Measurements from ENCODE around the gene CPPED1.
"Not testable (repeated sequence)": the region's sequence is repeated elsewhere in the genome, so short reads cannot be mapped to it uniquely, and the experiment has no call there.

The CPPED1 gene

GRCh38 chr16:12766208-12766607 is 37.5 kb downstream of the CPPED1 start:
- DNase-seq, result not testable (repeated sequence)

- no peak for DNase-seq
These were observed 38.7 kb downstream of the CPPED1 start for GRCh38 chr16:12764813-12765488.

GRCh38 chr16:12763517-12763916 is 40.2 kb downstream of the CPPED1 start:
- DNase-seq, result no peak

GRCh38 chr16:12760819-12761611 is 42.7 kb downstream of the CPPED1 start:
- no peak for DNase-seq

GRCh38 chr16:12758670-12759558 is 44.8 kb downstream of the CPPED1 start:
- no peak for DNase-seq

- no peak for DNase-seq
These were observed 45.5 kb downstream of the CPPED1 start for GRCh38 chr16:12758031-12758669.

- DNase-seq, result no peak
These were observed 46.1 kb downstream of the CPPED1 start for GRCh38 chr16:12757546-12757945.

GRCh38 chr16:12754824-12755543 is 48.7 kb downstream of the CPPED1 start:
- DNase-seq, result no peak

GRCh38 chr16:12753203-12754023 is 50.3 kb downstream of the CPPED1 start:
- DNase-seq, result no peak

GRCh38 chr16:12752159-12752558 is 51.5 kb downstream of the CPPED1 start:
- DNase-seq, result no peak

GRCh38 chr16:12750554-12750918 is 53.2 kb downstream of the CPPED1 start:
- no peak for DNase-seq

GRCh38 chr16:12749076-12749475 is 54.6 kb downstream of the CPPED1 start:
- DNase-seq, result no peak

GRCh38 chr16:12747827-12748226 is 55.9 kb downstream of the CPPED1 start:
- DNase-seq, result no peak

- DNase-seq, result no peak
These were observed 56.4 kb downstream of the CPPED1 start for GRCh38 chr16:12747261-12747660.

GRCh38 chr16:12744860-12745259 is 58.8 kb downstream of the CPPED1 start:
- no peak for DNase-seq

GRCh38 chr16:12742741-12743140 is 60.9 kb downstream of the CPPED1 start:
- no peak for DNase-seq

- DNase-seq, result no peak
These were observed 62.6 kb downstream of the CPPED1 start for GRCh38 chr16:12740986-12741610.

GRCh38 chr16:12739738-12740137 is 63.9 kb downstream of the CPPED1 start:
- DNase-seq, result no peak

- DNase-seq, result no peak
These were observed 66.1 kb downstream of the CPPED1 start for GRCh38 chr16:12737563-12737962.

GRCh38 chr16:12735805-12736204 is 67.9 kb downstream of the CPPED1 start:
- no peak for DNase-seq

- no peak for DNase-seq
These were observed 71.1 kb downstream of the CPPED1 start for GRCh38 chr16:12732600-12732999.
